ENCODE measurements around the gene ELAPOR1.
"Not testable (repeated sequence)": the region's sequence is repeated elsewhere in the genome, so short reads cannot be mapped to it uniquely, and the experiment has no call there.

Gene ELAPOR1

DNA sequence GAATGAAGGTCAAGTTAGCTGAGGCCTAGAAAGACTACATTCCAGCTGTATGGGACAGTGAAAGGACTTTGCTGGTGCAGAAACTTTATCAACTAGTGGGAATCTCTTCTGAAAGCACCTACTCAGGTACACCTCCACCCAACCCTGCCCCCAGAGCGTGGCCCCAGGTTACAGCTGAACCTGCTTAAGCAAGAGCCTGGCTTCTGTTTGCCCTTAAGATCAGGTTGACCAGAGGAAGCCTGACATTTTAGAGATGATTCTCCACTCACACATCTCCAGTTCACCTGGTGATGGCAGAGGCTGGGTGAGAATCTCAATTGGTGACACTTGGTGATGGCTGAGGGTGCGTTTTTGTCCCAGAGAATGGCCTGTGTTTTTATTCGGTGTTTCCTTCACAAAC is 24.0 kb downstream of the ELAPOR1 start:
- no peak for DNase-seq

- no peak for DNase-seq
These were observed 24.4 kb downstream of the ELAPOR1 start for GRCh38 chr1:109138358-109138757.

GRCh38 chr1:109140392-109140791 is 26.5 kb downstream of the ELAPOR1 start:
- DNase-seq, result no peak

DNA sequence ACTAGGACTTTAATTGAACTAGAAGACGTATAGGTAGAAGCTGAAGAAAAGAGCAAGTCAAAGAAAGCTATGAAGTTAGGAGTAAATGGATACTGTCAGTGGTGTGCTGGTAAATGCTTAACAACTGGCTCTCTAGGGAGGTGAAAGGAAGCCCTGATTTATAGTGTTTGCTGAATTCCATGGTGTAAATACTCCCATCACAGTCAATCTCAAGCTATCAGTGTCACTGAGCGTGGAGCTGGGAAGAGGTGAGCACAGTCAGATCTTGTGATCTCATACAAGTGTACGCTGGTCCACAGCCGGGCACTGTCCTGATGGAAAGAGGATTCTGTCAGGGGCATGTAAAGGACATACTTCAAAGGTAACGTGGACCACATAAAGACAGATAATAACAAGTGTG is 28.3 kb downstream of the ELAPOR1 start:
- DNase-seq, result no peak

DNA sequence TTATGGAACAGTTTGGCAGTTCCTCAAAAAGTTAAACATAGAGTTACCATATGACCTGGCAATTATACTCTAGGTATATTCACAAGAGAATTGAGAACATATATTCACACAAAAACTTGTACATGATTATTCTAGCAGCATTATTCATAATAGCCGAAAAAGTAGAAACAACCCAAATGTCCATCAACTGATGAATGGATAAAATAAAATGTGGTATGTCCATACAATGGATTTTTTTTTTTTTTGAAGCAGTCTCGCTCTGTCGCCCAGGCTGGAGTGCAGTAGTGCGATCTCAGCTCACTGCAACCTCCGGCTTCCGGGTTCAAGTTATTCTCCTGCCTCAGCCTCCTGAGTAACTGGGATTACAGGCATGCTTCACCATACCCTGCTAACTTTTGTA is 28.8 kb downstream of the ELAPOR1 start:
- not testable (repeated sequence) for DNase-seq

DNA sequence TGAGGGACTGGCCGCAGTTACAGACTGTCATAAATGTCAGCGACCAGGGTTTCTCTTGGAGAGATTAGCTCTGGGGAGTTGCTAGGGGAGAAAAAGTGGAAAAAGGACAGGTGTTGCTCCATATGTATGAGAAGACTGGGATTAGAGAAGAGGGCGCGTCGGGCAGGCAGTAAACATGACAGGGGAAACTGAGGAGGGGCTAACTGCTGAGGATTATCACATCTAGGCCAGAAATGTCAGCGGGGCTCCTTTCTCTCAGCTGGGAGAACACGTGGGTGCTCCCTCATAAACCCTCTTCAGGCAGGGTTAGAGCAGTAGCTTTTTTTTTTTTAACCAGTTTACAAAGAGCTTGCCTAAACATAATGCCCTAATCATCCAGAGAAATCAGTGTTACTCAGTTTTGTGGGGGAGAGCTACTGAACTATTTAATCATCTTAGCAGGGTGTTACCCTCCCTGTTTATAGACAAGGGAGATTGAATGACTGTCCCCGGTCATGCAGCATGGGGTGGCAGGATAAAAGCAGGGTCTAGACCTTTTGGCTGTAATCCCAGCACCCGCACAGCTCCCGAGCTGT is 35.2 kb downstream of the ELAPOR1 start:
- DNase-seq, result no peak

DNA sequence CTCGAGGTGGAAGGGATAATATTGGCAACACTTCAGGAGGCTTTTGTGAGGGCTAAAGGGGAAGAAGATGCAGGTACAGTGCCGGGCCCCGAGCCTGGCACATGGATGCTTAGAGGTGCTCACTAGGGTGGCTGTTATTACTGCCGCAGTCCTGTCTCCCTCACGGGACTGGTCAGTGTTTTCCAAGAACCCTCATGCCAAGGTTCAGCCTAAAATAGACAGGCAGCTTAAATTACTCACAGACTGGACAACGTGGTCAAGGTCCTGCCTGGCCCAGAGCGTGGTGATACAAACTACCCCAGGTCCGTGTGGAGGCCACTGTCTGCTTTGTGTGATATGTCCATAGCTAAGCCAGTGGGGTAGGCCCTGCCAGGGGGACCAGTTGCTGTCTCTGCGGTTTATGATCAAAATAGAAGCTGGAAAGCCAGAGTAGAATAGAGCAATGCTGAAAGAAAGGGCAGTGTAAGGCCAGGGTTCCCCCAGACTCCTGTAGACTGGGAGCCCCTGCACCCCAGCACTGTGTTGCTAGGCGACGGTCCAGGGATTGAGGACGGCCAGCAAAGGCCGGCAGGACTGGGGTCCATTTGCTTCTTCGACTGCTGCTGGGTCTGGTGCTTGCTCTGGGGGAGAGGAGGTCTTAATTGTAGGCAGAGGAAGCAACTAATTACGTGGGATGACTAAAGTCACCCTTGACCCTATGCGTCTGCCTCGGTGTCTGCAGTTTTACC is 36.1 kb downstream of the ELAPOR1 start:
- no peak for DNase-seq

GRCh38 chr1:109151146-109151990 is 37.5 kb downstream of the ELAPOR1 start:
- DNase-seq, result no peak

GRCh38 chr1:109152196-109152595 is 38.3 kb downstream of the ELAPOR1 start:
- no peak for DNase-seq

GRCh38 chr1:109156916-109157385 is 43.0 kb downstream of the ELAPOR1 start:
- DNase-seq, result no peak

DNA sequence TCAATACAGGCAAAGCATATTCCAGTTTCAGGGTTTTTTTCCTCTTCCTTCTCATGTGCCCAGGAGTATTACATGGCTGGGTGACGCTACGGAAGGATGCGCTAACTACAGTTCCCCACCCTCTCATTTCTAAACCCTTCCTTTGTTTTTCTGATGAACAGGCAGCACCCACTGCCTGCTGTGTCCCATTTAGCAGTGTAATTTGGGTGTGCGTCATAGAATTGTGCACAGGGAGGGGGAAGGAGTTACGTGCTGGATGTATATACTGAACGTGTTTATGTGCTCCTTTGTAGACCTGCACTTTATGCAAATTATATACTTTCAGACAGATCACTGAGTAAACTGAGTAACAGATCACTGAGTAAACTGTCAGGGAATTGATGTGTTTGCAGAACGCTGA is 44.5 kb downstream of the ELAPOR1 start:
- no peak for DNase-seq

DNA sequence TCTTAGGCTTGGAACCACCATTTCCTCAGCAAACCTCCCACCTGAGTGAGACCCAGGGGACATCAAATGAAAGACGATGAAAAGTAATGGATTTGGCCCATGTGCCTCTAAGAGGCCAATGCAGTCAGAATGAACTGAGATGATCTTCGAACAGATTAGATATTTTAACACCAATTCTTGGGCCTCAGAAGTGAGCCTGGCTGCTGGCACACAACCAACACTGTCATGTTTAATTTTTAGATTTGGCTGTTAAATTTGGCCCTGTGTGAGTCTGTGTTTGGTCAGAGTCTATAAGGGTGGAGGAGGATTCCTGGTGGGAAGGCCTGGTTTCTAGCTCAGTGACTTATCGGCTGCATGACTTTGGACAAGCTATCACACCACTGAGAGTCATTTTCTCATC is 45.4 kb downstream of the ELAPOR1 start:
- DNase-seq, result no peak

- DNase-seq, result no peak
These were observed 46.3 kb downstream of the ELAPOR1 start for GRCh38 chr1:109160071-109160840.

DNA sequence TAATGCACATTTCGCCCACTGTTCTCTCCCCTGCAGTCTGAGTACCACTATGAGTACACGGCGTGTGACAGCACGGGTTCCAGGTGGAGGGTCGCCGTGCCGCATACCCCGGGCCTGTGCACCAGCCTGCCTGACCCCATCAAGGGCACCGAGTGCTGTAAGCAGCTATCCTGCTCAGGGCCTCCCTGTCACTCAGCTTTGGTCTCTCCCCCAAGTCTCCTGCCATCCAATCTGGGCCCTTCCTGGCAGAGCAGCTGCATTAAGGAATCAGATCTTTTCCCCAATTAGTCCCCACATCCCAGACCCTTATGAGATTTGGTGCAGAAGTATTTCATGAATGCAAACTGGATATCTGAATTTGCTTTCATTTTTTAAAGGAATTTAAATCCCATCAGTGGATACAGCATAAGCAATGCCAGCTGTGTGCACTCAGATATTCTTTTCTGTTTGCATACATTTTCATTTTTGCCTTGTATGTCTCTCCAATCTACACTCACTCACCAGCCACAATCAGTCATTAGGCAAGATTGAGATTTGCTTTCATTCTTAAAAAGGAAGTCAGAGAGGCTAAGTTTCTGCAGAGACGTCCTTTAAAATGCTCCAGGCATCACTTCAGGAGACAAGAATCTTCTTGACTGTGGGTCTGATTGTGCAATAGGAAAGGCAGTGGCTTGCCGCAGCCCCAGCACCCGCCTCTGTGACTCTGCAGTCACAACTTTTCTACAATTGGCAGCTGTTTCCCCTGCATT is 48.1 kb downstream of the ELAPOR1 start:
- no peak for DNase-seq

GRCh38 chr1:109162626-109163025 is 48.7 kb downstream of the ELAPOR1 start:
- no peak for DNase-seq

GRCh38 chr1:109163551-109163950 is 49.6 kb downstream of the ELAPOR1 start:
- DNase-seq, result no peak

All from DMS79 (cell line).